GM23338 (cell line): ENCODE results near the gene EFCAB8. TPM values are rescaled to one million over a fixed set of nuclear protein-coding genes. Genes with fewer than 3 reads are reported as not detected.

Experiments
- ATAC-seq: fragments of 200-7000 bp; cut with Tn5 transposase; 3 replicates; pipeline ENCODE4 v1.9.1; 2020
- DNase-seq: peaks from one replicate; pipeline ENCODE4 v3.0.0-alpha.2; 2015; ENCODE audit warnings: low spot score
- H2AFZ ChIP-seq: fragments of 200-600 bp; sonication (generic); 2 replicates; pipeline ENCODE4 v1.8.0; 2016; ENCODE audit warnings: antibody characterized with exemption, mild to moderate bottlenecking, moderate library complexity
- H3F3A ChIP-seq: fragments of 200-600 bp; sonication (generic); replicated peaks from 2 replicates; pipeline ENCODE4 v1.8.0; 2017; ENCODE audit warnings: antibody characterized with exemption, mixed run types, low read depth
- H3K27ac ChIP-seq: fragments of 200-600 bp; sonication (generic); 2 replicates; pipeline ENCODE4 v1.6.1; 2016; ENCODE audit warnings: low read depth
- H3K27me3 ChIP-seq: fragments of 200-600 bp; sonication (generic); 2 replicates; pipeline ENCODE4 v1.8.0; 2016; ENCODE audit warnings: mild to moderate bottlenecking, mixed run types, moderate library complexity; ENCODE audit not compliant: insufficient read depth
- H3K36me3 ChIP-seq: fragments of 200-600 bp; sonication (generic); 2 replicates; pipeline ENCODE4 v1.8.0; 2016; ENCODE audit warnings: mild to moderate bottlenecking; ENCODE audit not compliant: insufficient read depth
- H3K4me1 ChIP-seq: fragments of 200-600 bp; sonication (generic); 2 replicates; pipeline ENCODE4 v1.8.0; 2016; ENCODE audit warnings: mild to moderate bottlenecking, moderate library complexity; ENCODE audit not compliant: insufficient read depth
- H3K4me2 ChIP-seq: fragments of 200-600 bp; sonication (generic); 2 replicates; pipeline ENCODE4 v1.7.1; 2017; ENCODE audit warnings: mixed run types
- H3K4me3 ChIP-seq: fragments of 200-600 bp; sonication (generic); 2 replicates; pipeline ENCODE4 v1.6.1; 2016; ENCODE audit warnings: mixed run types
- H3K79me2 ChIP-seq: fragments of 200-600 bp; sonication (generic); replicated peaks from 2 replicates; pipeline ENCODE4 v1.8.0; 2017; ENCODE audit warnings: mild to moderate bottlenecking; ENCODE audit not compliant: insufficient read depth
- H3K9me2 ChIP-seq: fragments of 200-600 bp; sonication (generic); 2 replicates; pipeline ENCODE4 v1.8.0; 2017; ENCODE audit not compliant: insufficient read depth
- H4K20me1 ChIP-seq: fragments of 200-600 bp; sonication (generic); replicated peaks from 2 replicates; pipeline ENCODE4 v1.8.0; 2017; ENCODE audit warnings: mild to moderate bottlenecking; ENCODE audit not compliant: insufficient read depth
- H3K27ac Mint-ChIP-seq: 2 replicates; pipeline ENCODE4 v1.8.0; 2020; ENCODE audit warnings: inconsistent platforms, mild to moderate bottlenecking, moderate library complexity, mixed read lengths
- H3K27me3 Mint-ChIP-seq: 3 replicates; pipeline ENCODE4 v1.8.0; 2022; ENCODE audit warnings: low read depth, mild to moderate bottlenecking, moderate library complexity, mixed read lengths, inconsistent platforms; ENCODE audit not compliant: insufficient read depth, poor library complexity
- H3K36me3 Mint-ChIP-seq: 3 replicates; pipeline ENCODE4 v1.8.0; 2021; ENCODE audit warnings: low read depth, mild to moderate bottlenecking, inconsistent platforms, moderate library complexity, mixed read lengths
- H3K4me1 Mint-ChIP-seq: 3 replicates; pipeline ENCODE4 v1.8.0; 2020; ENCODE audit warnings: mild to moderate bottlenecking, inconsistent platforms, mixed read lengths
- H3K4me3 Mint-ChIP-seq: 3 replicates; pipeline ENCODE4 v1.8.0; 2021; ENCODE audit warnings: moderate library complexity, mild to moderate bottlenecking, inconsistent platforms, mixed read lengths
- H3K9me3 Mint-ChIP-seq: 3 replicates; pipeline ENCODE4 v1.8.0; 2020; ENCODE audit warnings: moderate library complexity, mild to moderate bottlenecking, inconsistent platforms, mixed read lengths
- CREB1 ChIP-seq: fragments of 250-450 bp; sonication (Bioruptor Pico); IDR thresholded peaks from 2 replicates; pipeline ENCODE4 v1.5.0; 2020; ENCODE audit warnings: low read depth, mild to moderate bottlenecking, moderate library complexity
- EZH2 ChIP-seq: fragments of 200-600 bp; sonication (generic); IDR thresholded peaks from one replicate; pipeline ENCODE4 v1.8.0; 2017; ENCODE audit warnings: antibody characterized with exemption, mild to moderate bottlenecking, low read depth; ENCODE audit not compliant: unreplicated experiment
- JUNB ChIP-seq: IDR thresholded peaks from one replicate; pipeline ENCODE4 v1.6.1; 2016; ENCODE audit warnings: antibody characterized with exemption; ENCODE audit not compliant: unreplicated experiment
- NANOG ChIP-seq: IDR thresholded peaks from 2 replicates; pipeline ENCODE4 v1.6.1; 2016; ENCODE audit warnings: antibody characterized with exemption, borderline replicate concordance
- POLR2AphosphoS5 ChIP-seq: IDR thresholded peaks from 2 replicates; pipeline ENCODE4 v1.6.1; 2016; ENCODE audit warnings: antibody characterized with exemption, low read depth
- STAT1 ChIP-seq: IDR thresholded peaks from one replicate; pipeline ENCODE4 v1.6.1; 2016; ENCODE audit warnings: antibody characterized with exemption; ENCODE audit not compliant: unreplicated experiment
- ZNF114 ChIP-seq: fragments of 250-450 bp; sonication (Bioruptor Pico); IDR thresholded peaks from 2 replicates; pipeline ENCODE4 v1.5.0; 2020; ENCODE audit warnings: mild to moderate bottlenecking, moderate library complexity
- ZNF331 ChIP-seq: fragments of 250-450 bp; sonication (Bioruptor Pico); IDR thresholded peaks from 2 replicates; pipeline ENCODE4 v1.5.0; 2020; ENCODE audit warnings: low read depth, mild to moderate bottlenecking, moderate library complexity
- ZNF462 ChIP-seq: fragments of 250-450 bp; sonication (Bioruptor Pico); IDR thresholded peaks from 2 replicates; pipeline ENCODE4 v1.5.0; 2020; ENCODE audit warnings: mild to moderate bottlenecking, moderate library complexity
- polyA plus RNA-seq: library from polyadenylated mRNA; unstranded; fragments of >200 nt; fragmentation: Nextera tagmentation; extraction: Ambion mirVana; gene quantifications from 2 replicates; pipeline ENCODE4 v1.2.1, GENCODE V29; 2016
- total RNA-seq: library from RNA; depleted of rRNA; stranded (reverse); fragments of >200 nt; shearing (Covaris generic); gene quantifications from 2 replicates; pipeline ENCODE4 v1.2.3, GENCODE V29; 2014
- TF ChIP-seq, protein P1 (sequence below): IDR thresholded peaks from one replicate; pipeline ENCODE4 v1.6.1; 2018; ENCODE audit warnings: antibody characterized with exemption; ENCODE audit not compliant: unreplicated experiment

Gene EFCAB8
- total and polyA plus RNA-seq, 2 experiments from 2014 or later = 0.35 TPM; not detected in 1

GRCh38 chr20:32980131-32980941 lies 121.6 kb downstream of the EFCAB8 start (continued):
- TF ChIP-seq EZH2 = no peak
- TF ChIP-seq ZNF114 = no peak
- TF ChIP-seq, protein P1, sequence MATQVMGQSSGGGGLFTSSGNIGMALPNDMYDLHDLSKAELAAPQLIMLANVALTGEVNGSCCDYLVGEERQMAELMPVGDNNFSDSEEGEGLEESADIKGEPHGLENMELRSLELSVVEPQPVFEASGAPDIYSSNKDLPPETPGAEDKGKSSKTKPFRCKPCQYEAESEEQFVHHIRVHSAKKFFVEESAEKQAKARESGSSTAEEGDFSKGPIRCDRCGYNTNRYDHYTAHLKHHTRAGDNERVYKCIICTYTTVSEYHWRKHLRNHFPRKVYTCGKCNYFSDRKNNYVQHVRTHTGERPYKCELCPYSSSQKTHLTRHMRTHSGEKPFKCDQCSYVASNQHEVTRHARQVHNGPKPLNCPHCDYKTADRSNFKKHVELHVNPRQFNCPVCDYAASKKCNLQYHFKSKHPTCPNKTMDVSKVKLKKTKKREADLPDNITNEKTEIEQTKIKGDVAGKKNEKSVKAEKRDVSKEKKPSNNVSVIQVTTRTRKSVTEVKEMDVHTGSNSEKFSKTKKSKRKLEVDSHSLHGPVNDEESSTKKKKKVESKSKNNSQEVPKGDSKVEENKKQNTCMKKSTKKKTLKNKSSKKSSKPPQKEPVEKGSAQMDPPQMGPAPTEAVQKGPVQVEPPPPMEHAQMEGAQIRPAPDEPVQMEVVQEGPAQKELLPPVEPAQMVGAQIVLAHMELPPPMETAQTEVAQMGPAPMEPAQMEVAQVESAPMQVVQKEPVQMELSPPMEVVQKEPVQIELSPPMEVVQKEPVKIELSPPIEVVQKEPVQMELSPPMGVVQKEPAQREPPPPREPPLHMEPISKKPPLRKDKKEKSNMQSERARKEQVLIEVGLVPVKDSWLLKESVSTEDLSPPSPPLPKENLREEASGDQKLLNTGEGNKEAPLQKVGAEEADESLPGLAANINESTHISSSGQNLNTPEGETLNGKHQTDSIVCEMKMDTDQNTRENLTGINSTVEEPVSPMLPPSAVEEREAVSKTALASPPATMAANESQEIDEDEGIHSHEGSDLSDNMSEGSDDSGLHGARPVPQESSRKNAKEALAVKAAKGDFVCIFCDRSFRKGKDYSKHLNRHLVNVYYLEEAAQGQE = no peak
- TF ChIP-seq POLR2AphosphoS5 = no peak

DNA sequence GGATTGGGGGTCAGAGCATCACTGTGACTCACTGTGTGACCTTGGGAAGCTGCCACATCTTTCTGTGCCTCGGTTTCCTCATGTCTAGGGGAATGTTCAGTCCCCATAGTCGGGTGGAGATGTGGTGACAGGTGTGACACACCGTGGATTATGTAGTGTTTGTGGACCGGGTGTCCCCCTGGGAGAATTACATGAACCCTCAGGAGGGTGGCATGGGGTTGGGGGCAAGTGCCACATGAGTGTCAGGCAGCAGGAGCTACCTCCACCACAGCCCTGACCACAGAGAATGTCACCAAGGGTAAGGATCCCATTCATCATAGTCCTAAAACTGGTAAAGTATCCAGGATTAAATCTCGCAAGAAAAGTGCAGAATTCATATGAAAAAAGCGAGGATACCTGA lies 122.3 kb downstream of the EFCAB8 start:
- Mint-ChIP-seq H3K9me3 (peaks cover 8% of the 10 kb centered on the region), H3K4me3 (no peak overlapping the region), H3K27me3 (peaks cover 10% of the 10 kb centered on the region), H3K4me1 (no peaks in the 10 kb centered on the region; the same call in 2 of the 3 replicates), H3K27ac (no peak overlapping the region), H3K36me3 (0 out of 3 replicates have a peak, but pooled peaks cover 3% of the 10 kb centered on the region)
- Histone ChIP-seq H2AFZ (no peak overlapping the region), H3K27me3 (no peaks in the 10 kb centered on the region), H3K36me3 (no peaks in the 10 kb centered on the region), H3F3A (no peaks in the 10 kb centered on the region), H3K27ac (no peak overlapping the region), H3K9me2 (no peaks in the 10 kb centered on the region), H3K4me2 (no peak overlapping the region), H3K4me1 (no peaks in the 10 kb centered on the region; the same call in 1 of the 2 replicates), H4K20me1 (no peaks in the 10 kb centered on the region), H3K4me3 (no peak overlapping the region), H3K79me2 (no peaks in the 10 kb centered on the region)
- DNase-seq (no peak), ATAC-seq (no peak)
- TF ChIP-seq JUNB = no peak
- TF ChIP-seq ZNF114 = no peak
- TF ChIP-seq ZNF331 (CRISPR knock-in tag) = no peak
- no peak for TF ChIP-seq CREB1 (CRISPR knock-in tag)
- no peak for TF ChIP-seq ZNF462
- TF ChIP-seq EZH2 = no peak
- no peak for TF ChIP-seq NANOG
- TF ChIP-seq, protein P1 = no peak
- TF ChIP-seq STAT1 = no peak
